Fibroblast of mammary gland (primary cell): ENCODE data around the gene SALL1.

Experiments
- DNase-seq: peaks from one replicate; pipeline ENCODE4 v3.0.0-alpha.2; 2010; ENCODE audit warnings: low read depth
- H3K4me3 ChIP-seq: 2 replicates; pipeline ENCODE4 v1.5.1; 2011; ENCODE audit warnings: low read depth, mild to moderate bottlenecking, low read length, moderate library complexity; ENCODE audit not compliant: control insufficient read depth
- TF ChIP-seq, protein P1 (sequence below): conservative IDR thresholded peaks from 2 replicates; pipeline ENCODE4 v1.5.1; 2011; ENCODE audit warnings: low read depth, low read length, inconsistent platforms; ENCODE audit not compliant: control insufficient read depth, insufficient read depth

SALL1 gene

GRCh38 chr16:51166091-51166490 is 15.0 kb upstream of the SALL1 start:
- TF ChIP-seq, protein P1, sequence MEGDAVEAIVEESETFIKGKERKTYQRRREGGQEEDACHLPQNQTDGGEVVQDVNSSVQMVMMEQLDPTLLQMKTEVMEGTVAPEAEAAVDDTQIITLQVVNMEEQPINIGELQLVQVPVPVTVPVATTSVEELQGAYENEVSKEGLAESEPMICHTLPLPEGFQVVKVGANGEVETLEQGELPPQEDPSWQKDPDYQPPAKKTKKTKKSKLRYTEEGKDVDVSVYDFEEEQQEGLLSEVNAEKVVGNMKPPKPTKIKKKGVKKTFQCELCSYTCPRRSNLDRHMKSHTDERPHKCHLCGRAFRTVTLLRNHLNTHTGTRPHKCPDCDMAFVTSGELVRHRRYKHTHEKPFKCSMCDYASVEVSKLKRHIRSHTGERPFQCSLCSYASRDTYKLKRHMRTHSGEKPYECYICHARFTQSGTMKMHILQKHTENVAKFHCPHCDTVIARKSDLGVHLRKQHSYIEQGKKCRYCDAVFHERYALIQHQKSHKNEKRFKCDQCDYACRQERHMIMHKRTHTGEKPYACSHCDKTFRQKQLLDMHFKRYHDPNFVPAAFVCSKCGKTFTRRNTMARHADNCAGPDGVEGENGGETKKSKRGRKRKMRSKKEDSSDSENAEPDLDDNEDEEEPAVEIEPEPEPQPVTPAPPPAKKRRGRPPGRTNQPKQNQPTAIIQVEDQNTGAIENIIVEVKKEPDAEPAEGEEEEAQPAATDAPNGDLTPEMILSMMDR, result no peak
- peak; percentile 49 for DNase-seq
- H3K4me3 ChIP-seq, result no peak overlapping the region

- DNase-seq, result no peak
- TF ChIP-seq, protein P1, result no peak
- no peak overlapping the region for H3K4me3 ChIP-seq
These were observed 14.0 kb upstream of the SALL1 start for GRCh38 chr16:51165043-51165442.

DNA sequence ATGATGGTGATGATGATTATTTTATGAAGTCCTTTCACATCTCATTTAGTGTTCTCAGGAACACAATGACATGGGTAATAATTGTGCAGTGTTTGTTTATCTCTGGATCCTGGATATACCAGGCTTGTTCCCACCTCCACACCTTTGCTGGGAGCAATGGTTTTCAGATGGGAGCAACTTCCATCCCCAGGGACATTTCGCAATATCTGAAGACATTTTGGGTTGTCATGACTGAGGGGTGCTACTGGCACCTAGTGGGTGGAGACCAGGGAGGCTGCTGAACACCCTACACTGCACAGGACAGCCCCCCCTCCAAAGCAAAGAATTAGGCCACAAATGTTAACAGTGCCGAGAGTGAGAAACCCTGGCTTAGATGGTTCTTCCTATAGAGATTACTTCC is 13.5 kb upstream of the SALL1 start:
- no peak overlapping the region for H3K4me3 ChIP-seq
- TF ChIP-seq, protein P1, result no peak
- DNase-seq, result no peak

DNA sequence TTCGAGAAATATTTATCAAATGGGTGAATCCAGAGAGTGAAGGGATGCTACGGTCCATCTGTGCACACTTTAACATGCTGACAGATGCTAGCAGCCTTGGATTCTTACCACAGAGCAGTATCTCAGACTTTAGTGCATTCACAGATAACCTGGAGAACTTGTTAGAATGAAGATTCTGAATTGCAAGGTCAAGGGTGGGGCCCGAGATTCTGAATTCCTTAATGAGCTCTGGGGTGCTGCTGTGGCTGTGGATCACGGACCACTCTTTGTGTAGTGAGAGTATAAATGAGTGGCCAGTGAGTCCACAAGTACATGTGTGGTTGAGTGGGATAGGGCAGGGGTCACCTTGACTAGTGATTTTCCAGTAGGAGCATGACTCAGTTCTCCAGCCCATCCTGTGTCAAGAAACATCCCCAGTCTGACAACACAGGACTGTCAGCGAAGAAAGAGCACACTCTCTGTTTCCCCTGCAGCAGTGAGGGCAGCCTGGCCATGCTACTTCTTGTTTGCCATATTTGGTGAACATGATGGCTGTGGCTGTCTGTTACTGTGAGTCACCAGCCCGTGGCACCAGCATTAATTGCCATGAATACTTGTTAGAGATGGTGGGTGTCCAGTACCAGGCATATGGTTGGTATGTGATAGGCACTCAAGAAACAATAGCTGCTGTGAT is 13.0 kb upstream of the SALL1 start:
- TF ChIP-seq, protein P1, result no peak
- H3K4me3 ChIP-seq, result no peak overlapping the region
- peak; percentile 69 for DNase-seq

GRCh38 chr16:51163366-51163765 is 12.3 kb upstream of the SALL1 start:
- peak; percentile 67 for DNase-seq
- TF ChIP-seq, protein P1, result no peak
- H3K4me3 ChIP-seq, result no peak overlapping the region

DNA sequence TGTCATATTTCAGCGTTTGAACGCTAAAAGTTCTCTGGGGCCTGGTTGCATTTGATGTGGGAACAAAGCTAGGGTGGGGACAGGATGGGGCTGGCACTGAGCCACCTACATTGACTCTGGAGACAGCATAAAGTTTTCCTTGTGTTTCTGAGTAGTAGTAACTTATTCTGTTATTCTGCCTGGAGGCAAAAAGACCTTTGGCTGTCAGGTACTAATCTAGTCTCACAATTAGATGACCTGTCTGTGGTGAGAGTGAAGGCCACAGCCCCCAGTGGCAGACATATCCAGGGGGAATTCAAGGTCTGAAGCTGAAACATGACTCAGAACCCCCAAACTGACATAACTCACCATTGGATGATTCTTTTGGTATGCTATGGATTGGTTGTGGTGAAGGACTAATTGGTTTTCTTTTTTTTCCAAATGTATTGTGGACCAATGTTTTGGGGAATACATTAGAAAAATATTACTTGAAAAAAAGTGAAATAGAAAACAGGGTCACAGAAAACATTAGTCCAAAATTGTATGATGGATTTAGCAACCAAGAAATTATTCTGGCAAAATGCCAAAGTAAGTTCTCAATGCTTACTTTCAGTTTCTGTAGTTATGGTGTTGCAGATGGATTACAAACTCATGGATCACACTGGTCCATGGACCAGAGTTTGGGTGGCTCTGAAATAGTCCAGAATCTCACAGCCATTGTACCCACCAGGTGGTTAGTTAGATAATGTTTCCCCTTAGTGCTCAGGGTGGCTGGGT is 10.5 kb upstream of the SALL1 start:
- peak; percentile 55 for DNase-seq
- TF ChIP-seq, protein P1, result no peak
- no peak overlapping the region for H3K4me3 ChIP-seq

GRCh38 chr16:51159865-51160264 is 8.8 kb upstream of the SALL1 start:
- TF ChIP-seq, protein P1, result no peak
- DNase-seq, result no peak
- H3K4me3 ChIP-seq, result no peak overlapping the region
